Osteoblast (primary cell): ENCODE results near the gene SULT1E1. TPM values are rescaled to one million over a fixed set of nuclear protein-coding genes. Genes with fewer than 3 reads are reported as not detected.

ENCODE experiments used
- DNase-seq: peaks from one replicate; pipeline ENCODE4 v3.0.0; 2011; ENCODE audit warnings: low spot score, mixed read lengths; ENCODE audit not compliant: insufficient read length; ENCODE audit errors: missing footprints
- H2AFZ ChIP-seq: 2 replicates; pipeline ENCODE4 v1.6.0; 2011; ENCODE audit warnings: mild to moderate bottlenecking, low read length
- H3K27ac ChIP-seq: 2 replicates; pipeline ENCODE4 v1.5.1; 2011; ENCODE audit warnings: mild to moderate bottlenecking, low read depth, low read length, moderate library complexity
- H3K27me3 ChIP-seq: 2 replicates; pipeline ENCODE4 v1.6.0; 2012; ENCODE audit warnings: mild to moderate bottlenecking, control low read depth, inconsistent platforms, low read length, moderate library complexity; ENCODE audit not compliant: insufficient read depth
- H3K36me3 ChIP-seq: 2 replicates; pipeline ENCODE4 v1.5.1; 2011; ENCODE audit warnings: mild to moderate bottlenecking, low read length, control low read depth, moderate library complexity; ENCODE audit not compliant: insufficient read depth
- H3K4me1 ChIP-seq: 2 replicates; pipeline ENCODE4 v1.5.1; 2011; ENCODE audit warnings: mild to moderate bottlenecking, low read length, control low read depth, moderate library complexity; ENCODE audit not compliant: insufficient read depth
- H3K4me2 ChIP-seq: 2 replicates; pipeline ENCODE4 v1.6.0; 2011; ENCODE audit warnings: mild to moderate bottlenecking, low read length; ENCODE audit not compliant: insufficient read depth
- H3K4me3 ChIP-seq: fragments of 200-600 bp; sonication (generic); 3 replicates; pipeline ENCODE4 v1.5.1; 2012; ENCODE audit warnings: mild to moderate bottlenecking, low read length, inconsistent platforms; ENCODE audit not compliant: insufficient read depth
- H3K79me2 ChIP-seq: 2 replicates; pipeline ENCODE4 v1.6.0; 2012; ENCODE audit warnings: mild to moderate bottlenecking, low read length, control low read depth, inconsistent platforms; ENCODE audit not compliant: insufficient read depth
- H3K9me3 ChIP-seq: 2 replicates; pipeline ENCODE4 v1.5.1; 2011; ENCODE audit warnings: low read depth, low read length, control low read depth
- H4K20me1 ChIP-seq: 2 replicates; pipeline ENCODE4 v1.6.0; 2012; ENCODE audit warnings: mild to moderate bottlenecking, low read length, control low read depth; ENCODE audit not compliant: insufficient read depth
- CTCF ChIP-seq: IDR thresholded peaks from 2 replicates; pipeline ENCODE4 v1.5.1; 2011; ENCODE audit warnings: mild to moderate bottlenecking, low read depth, low read length, moderate library complexity; ENCODE audit errors: extremely low read depth
- total RNA-seq: library from RNA; depleted of rRNA; stranded (reverse); fragments of >200 nt; gene quantifications from 2 replicates; pipeline ENCODE4 v1.2.3, GENCODE V29; 2012

Gene SULT1E1
- total RNA-seq, 1 donor, result not detected

- Histone ChIP-seq H3K4me3 (no peak overlapping the region), H3K4me2 (no peak overlapping the region), H3K4me1 (no peaks in the 10 kb centered on the region), H4K20me1 (no peaks in the 10 kb centered on the region), H2AFZ (no peak overlapping the region), H3K27me3 (no peaks in the 10 kb centered on the region), H3K36me3 (no peaks in the 10 kb centered on the region), H3K9me3 (no peaks in the 10 kb centered on the region), H3K27ac (no peak overlapping the region), H3K79me2 (no peaks in the 10 kb centered on the region)
- TF ChIP-seq CTCF, result no peak
- DNase-seq, result no peak
Measured at GRCh38 chr4:69838977-69839376, 21.0 kb downstream of the SULT1E1 start.

- no peak for DNase-seq
Measured at GRCh38 chr4:69836287-69836686, 23.7 kb downstream of the SULT1E1 start.

GRCh38 chr4:69835766-69836165 lies 24.2 kb downstream of the SULT1E1 start:
- H3K27ac ChIP-seq, result no peak overlapping the region
- H3K4me1 ChIP-seq, result no peaks in the 10 kb centered on the region
- no peak overlapping the region for H2AFZ ChIP-seq
- H3K27me3 ChIP-seq, result no peaks in the 10 kb centered on the region
- no peaks in the 10 kb centered on the region for H3K36me3 ChIP-seq
- no peaks in the 10 kb centered on the region for H3K9me3 ChIP-seq
- TF ChIP-seq CTCF, result no peak
- H4K20me1 ChIP-seq, result no peaks in the 10 kb centered on the region
- no peak for DNase-seq
- H3K79me2 ChIP-seq, result no peaks in the 10 kb centered on the region
- no peak overlapping the region for H3K4me3 ChIP-seq
- H3K4me2 ChIP-seq, result no peak overlapping the region

More at GRCh38 chr4:69836287-69836686, 23.7 kb downstream of the SULT1E1 start:
- no peaks in the 10 kb centered on the region for H3K79me2 ChIP-seq
- no peak overlapping the region for H3K4me2 ChIP-seq
- no peaks in the 10 kb centered on the region for H3K36me3 ChIP-seq
- H3K27me3 ChIP-seq, result no peaks in the 10 kb centered on the region
- H2AFZ ChIP-seq, result no peak overlapping the region
- no peaks in the 10 kb centered on the region for H3K4me1 ChIP-seq
- H4K20me1 ChIP-seq, result no peaks in the 10 kb centered on the region
- TF ChIP-seq CTCF, result no peak
- no peaks in the 10 kb centered on the region for H3K9me3 ChIP-seq
- H3K27ac ChIP-seq, result no peak overlapping the region
- H3K4me3 ChIP-seq, result no peak overlapping the region

- Histone ChIP-seq H4K20me1 (no peaks in the 10 kb centered on the region), H3K4me2 (no peak overlapping the region), H3K79me2 (no peaks in the 10 kb centered on the region), H3K4me1 (no peaks in the 10 kb centered on the region), H3K4me3 (no peak overlapping the region), H3K27me3 (no peaks in the 10 kb centered on the region), H3K9me3 (no peaks in the 10 kb centered on the region), H3K36me3 (no peaks in the 10 kb centered on the region), H2AFZ (no peak overlapping the region), H3K27ac (no peak overlapping the region)
- no peak for TF ChIP-seq CTCF
- no peak for DNase-seq
Measured at GRCh38 chr4:69833251-69833650, 26.7 kb downstream of the SULT1E1 start.
